DOHH2 (cell line): ENCODE results near the gene GMPR2.

Experiments
- CTCF ChIP-seq: fragments of 200-600 bp; sonication (generic); IDR thresholded peaks from one replicate; pipeline ENCODE4 v1.5.1; 2014; ENCODE audit warnings: antibody characterized with exemption, mild to moderate bottlenecking, low read depth, low read length; ENCODE audit not compliant: poor library complexity, severe bottlenecking
- EZH2phosphoT487 ChIP-seq: fragments of 200-600 bp; sonication (generic); IDR thresholded peaks from 2 replicates; pipeline ENCODE4 v1.6.1; 2017; ENCODE audit warnings: borderline replicate concordance, mild to moderate bottlenecking, antibody characterized with exemption, low read length, moderate library complexity, mixed read lengths

- TF ChIP-seq CTCF: no peak
- TF ChIP-seq EZH2phosphoT487: no peak
Observed at GRCh38 chr14:24190416-24190815, 42.3 kb upstream of the GMPR2 start.
